ENCODE results near the gene FHIT. TPM values are rescaled to one million over a fixed set of nuclear protein-coding genes. Genes with fewer than 3 reads are reported as not detected.

The FHIT gene
- total and polyA plus RNA-seq, 2 of the 4 experiments (the other 2 are of a cell fraction) = 0.07 TPM; not detected in 1

DNA sequence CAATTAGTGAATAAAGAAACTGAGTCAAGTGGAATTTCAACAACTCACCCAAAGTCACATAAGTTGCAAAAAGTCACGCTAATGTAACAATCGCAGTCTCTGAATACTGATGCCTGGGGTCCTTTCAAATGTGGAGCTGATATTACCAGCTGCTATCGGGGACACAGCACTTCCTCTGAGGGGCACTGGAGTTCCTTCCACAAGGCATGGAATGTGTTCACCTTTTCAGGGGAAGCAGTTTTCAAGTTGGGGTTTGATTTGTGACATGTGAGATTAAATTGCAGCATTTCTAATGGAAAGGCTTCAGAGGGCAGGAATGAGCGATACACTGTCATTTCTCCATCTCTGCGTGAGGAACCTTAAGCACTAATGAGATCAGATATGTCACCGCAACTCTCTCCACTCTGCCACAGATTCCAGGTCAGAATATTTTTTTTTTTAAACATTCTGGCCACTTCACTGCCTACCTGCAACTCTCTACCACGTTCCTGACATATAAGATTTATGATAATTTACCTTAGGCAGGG lies 1394.3 kb downstream of the FHIT start:
- Histone ChIP-seq H3K27ac (ENCODE audit: insufficient read depth, low read length) (no peak overlapping the region), H2AK9ac (replicated peaks; ENCODE audit: low read depth, low read length, poor library complexity) (no peak overlapping the region), H2BK120ac (ENCODE audit: low read depth, low read length) (peak overlapping the region; percentile 11), H4K5ac (ENCODE audit: low read depth, low read length) (no peak overlapping the region), H2AFZ (replicated peaks; ENCODE audit: low read length, poor library complexity) (no peak overlapping the region), H3K27me3 (ENCODE audit: control insufficient read depth, insufficient read depth, low read length) (no peaks in the 10 kb centered on the region), H3K23ac (ENCODE audit: low read depth, low read length) (no peak overlapping the region), H3K9me3 (ENCODE audit: control insufficient read depth, insufficient read depth, low read length) (no peaks in the 10 kb centered on the region), H2BK15ac (ENCODE audit: low read depth, low read length) (peak overlapping the region; percentile 9; the same call in 1 of the 3 replicates), H3K9ac (ENCODE audit: low read depth, low read length) (no peak overlapping the region), H2BK20ac (ENCODE audit: low read depth, low read length) (peak overlapping the region; percentile 59; the same call in 1 of the 2 replicates), H4K91ac (ENCODE audit: insufficient read depth, low read depth, low read length) (0 out of 2 replicates have a peak overlapping the region, but pooled peaks have one; percentile 63), H3K79me1 (ENCODE audit: low read depth in 1 of 2, low read length in 2 of 2) (no peaks in the 10 kb centered on the region), H3K4me1 (ENCODE audit: control insufficient read depth, insufficient read depth, low read length) (no peaks in the 10 kb centered on the region), H3K4ac (ENCODE audit: low read depth, low read length) (peak overlapping the region; percentile 30), H3K4me2 (ENCODE audit: low read depth, low read length) (no peak overlapping the region), H3K36me3 (ENCODE audit: control insufficient read depth, insufficient read depth, low read length) (no peaks in the 10 kb centered on the region), H3K56ac (ENCODE audit: extremely low read depth, insufficient read depth, low read length) (no peak overlapping the region), H4K20me1 (ENCODE audit: insufficient read depth, low read length) (no peaks in the 10 kb centered on the region), H3K18ac (ENCODE audit: low read depth, low read length) (peak overlapping the region; percentile 12; the same call in 1 of the 2 replicates), H4K8ac (ENCODE audit: low read depth in 2 of 2, low read length in 2 of 2) (peak overlapping the region in 1 of 2 experiments; percentile 27; a peak in 1 of 4 replicates), H2BK5ac (ENCODE audit: low read depth, low read length, poor library complexity, severe bottlenecking) (no peak overlapping the region), H3K4me3 (ENCODE audit: insufficient read depth, low read depth, low read length) (no peak overlapping the region), H3K14ac (replicated peaks; ENCODE audit: low read depth, low read length) (no peak overlapping the region), H3K9me1 (ENCODE audit: insufficient read depth, low read length) (no peaks in the 10 kb centered on the region), H2AK5ac (ENCODE audit: low read depth, low read length) (no peak overlapping the region)
- intact Hi-C loops (cut with micrococcal nuclease) (loop anchor here (1.0 to 10.0 kb wide), 9 partner anchors 90 to 1032 kb away; no protein-coding TSS in a partner anchor), dilution Hi-C loops (cut with HindIII; ENCODE audit: low sequenced_read_pairs, unreplicated experiment) (no loop called here), in situ Hi-C loops (cut with MboI; ENCODE audit: low sequenced_read_pairs) (loop anchor here (5.0 to 25.0 kb wide), 2 partner anchors 645 to 1045 kb away; no protein-coding TSS in a partner anchor)
- DNase-seq (no peak), ATAC-seq (ENCODE audit: low read depth) (no peak)
- no TSS peak for BruUV-seq (replicated peaks)
- CTCF ChIA-PET = interaction anchor here (0.5 to 2.3 kb wide), 17 partner anchors 9 to 1214 kb away, joined by 3 to 10 read pairs (median 3); no protein-coding TSS in a partner anchor
- no CpG with 5 or more reads among the region's 7 CpGs for WGBS, 2 experiments (ENCODE audit: extremely low coverage in 2 of 2, insufficient read length in 1 of 2)
- POLR2A ChIA-PET (ENCODE audit: unreplicated experiment) = no interaction called here
- TF ChIP-seq RFX5 (IDR thresholded peaks at IDR 0.05; ENCODE audit: low read depth, low read length) (no peak), CHD1 (IDR thresholded peaks at IDR 0.05; ENCODE audit: low read depth, low read length) (no peak), ELK1 (IDR thresholded peaks at IDR 0.05; ENCODE audit: borderline replicate concordance, low read depth, low read length) (no peak), SMC3 (IDR thresholded peaks at IDR 0.05; ENCODE audit: low read depth, low read length) (no peak), MAFK (IDR thresholded peaks at IDR 0.05; ENCODE audit: low read depth, low read length) (no peak), BHLHE40 (IDR thresholded peaks at IDR 0.05; ENCODE audit: low read depth, low read length) (no peak), MAZ (IDR thresholded peaks at IDR 0.05; ENCODE audit: borderline replicate concordance, low read depth, low read length) (no peak), FOS (IDR thresholded peaks at IDR 0.05; ENCODE audit: low read depth, low read length) (no peak), MXI1 (IDR thresholded peaks at IDR 0.05; ENCODE audit: borderline replicate concordance, low read depth, low read length) (no peak), POLR2A (IDR thresholded peaks at IDR 0.05; ENCODE audit: low read depth, low read length) (no peak), CEBPB (IDR thresholded peaks at IDR 0.05; ENCODE audit: low read depth, low read length) (no peak), NFE2L2 (IDR thresholded peaks at IDR 0.05; ENCODE audit: low read depth, low read length) (no peak), RCOR1 (IDR thresholded peaks at IDR 0.05; ENCODE audit: insufficient replicate concordance, low read length) (no peak), RAD21 (IDR thresholded peaks at IDR 0.05; ENCODE audit: low read length) (no peak)
- TF ChIP-seq, protein P1, sequence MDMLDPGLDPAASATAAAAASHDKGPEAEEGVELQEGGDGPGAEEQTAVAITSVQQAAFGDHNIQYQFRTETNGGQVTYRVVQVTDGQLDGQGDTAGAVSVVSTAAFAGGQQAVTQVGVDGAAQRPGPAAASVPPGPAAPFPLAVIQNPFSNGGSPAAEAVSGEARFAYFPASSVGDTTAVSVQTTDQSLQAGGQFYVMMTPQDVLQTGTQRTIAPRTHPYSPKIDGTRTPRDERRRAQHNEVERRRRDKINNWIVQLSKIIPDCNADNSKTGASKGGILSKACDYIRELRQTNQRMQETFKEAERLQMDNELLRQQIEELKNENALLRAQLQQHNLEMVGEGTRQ (IDR thresholded peaks at IDR 0.05; ENCODE audit: low read depth, low read length) = no peak
- TF ChIP-seq, protein P2, sequence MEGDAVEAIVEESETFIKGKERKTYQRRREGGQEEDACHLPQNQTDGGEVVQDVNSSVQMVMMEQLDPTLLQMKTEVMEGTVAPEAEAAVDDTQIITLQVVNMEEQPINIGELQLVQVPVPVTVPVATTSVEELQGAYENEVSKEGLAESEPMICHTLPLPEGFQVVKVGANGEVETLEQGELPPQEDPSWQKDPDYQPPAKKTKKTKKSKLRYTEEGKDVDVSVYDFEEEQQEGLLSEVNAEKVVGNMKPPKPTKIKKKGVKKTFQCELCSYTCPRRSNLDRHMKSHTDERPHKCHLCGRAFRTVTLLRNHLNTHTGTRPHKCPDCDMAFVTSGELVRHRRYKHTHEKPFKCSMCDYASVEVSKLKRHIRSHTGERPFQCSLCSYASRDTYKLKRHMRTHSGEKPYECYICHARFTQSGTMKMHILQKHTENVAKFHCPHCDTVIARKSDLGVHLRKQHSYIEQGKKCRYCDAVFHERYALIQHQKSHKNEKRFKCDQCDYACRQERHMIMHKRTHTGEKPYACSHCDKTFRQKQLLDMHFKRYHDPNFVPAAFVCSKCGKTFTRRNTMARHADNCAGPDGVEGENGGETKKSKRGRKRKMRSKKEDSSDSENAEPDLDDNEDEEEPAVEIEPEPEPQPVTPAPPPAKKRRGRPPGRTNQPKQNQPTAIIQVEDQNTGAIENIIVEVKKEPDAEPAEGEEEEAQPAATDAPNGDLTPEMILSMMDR (conservative IDR thresholded peaks at IDR 0.05; ENCODE audit: low read depth, low read length) = no peak
